Common myeloid progenitor, CD34-positive (primary cell): ENCODE measurements around the gene PRRG4.
"Not testable (repeated sequence)": the region's sequence is repeated elsewhere in the genome, so short reads cannot be mapped to it uniquely, and the experiment has no call there.

ENCODE experiments used
- CTCF ChIA-PET: fragments of 350-600 bp; sonication (Branson Sonifier 250); formaldehyde crosslinking; loops from one replicate; lab custom pipeline; 2021; ENCODE audit warnings: antibody characterized with exemption; lab: Charles Lee
- POLR2A ChIA-PET: fragments of 350-600 bp; sonication (Branson Sonifier 250); formaldehyde crosslinking; loops from one replicate; lab custom pipeline; 2021; ENCODE audit warnings: antibody characterized with exemption; lab: Charles Lee
- DNase-seq, 3 donors: peaks; one replicate each; pipeline versions ENCODE4 v3.0.0 to v3.0.0-alpha.2; 2013
- H3K27ac ChIP-seq, 2 experiments: 1 replicate in 1 of 2; 2 replicates in 1 of 2; pipeline ENCODE4 v1.7.0; 2013; ENCODE audit warnings: inconsistent platforms in 2 of 2, low read length in 2 of 2, mild to moderate bottlenecking in 2 of 2, low read depth in 1 of 2, moderate library complexity in 1 of 2; ENCODE audit not compliant: severe bottlenecking in 2 of 2, insufficient read depth in 1 of 2, poor library complexity in 1 of 2
- H3K27me3 ChIP-seq, 5 experiments: replicated peaks in 2 of 5; 1 replicate in 3 of 5; 2 replicates in 2 of 5; pipeline versions ENCODE4 v1.6.1 to v1.7.0; 2013; ENCODE audit warnings: low read length in 4 of 5, mild to moderate bottlenecking in 2 of 5, moderate library complexity in 2 of 5, inconsistent platforms in 1 of 5; ENCODE audit not compliant: insufficient read depth in 5 of 5, control insufficient read depth in 4 of 5
- H3K36me3 ChIP-seq, 4 experiments: 1 replicate in 2 of 4; 2 replicates in 2 of 4; pipeline versions ENCODE4 v1.6.1 to v1.7.0; 2013; ENCODE audit warnings: low read length in 3 of 4, control low read depth in 1 of 4, mild to moderate bottlenecking in 1 of 4; ENCODE audit not compliant: control insufficient read depth in 4 of 4, insufficient read depth in 4 of 4
- H3K4me1 ChIP-seq, 4 experiments: 1 replicate in 3 of 4; 2 replicates in 1 of 4; pipeline versions ENCODE4 v1.6.1 to v1.7.1; 2013; ENCODE audit warnings: low read length in 3 of 4, mild to moderate bottlenecking in 3 of 4, control low read depth in 1 of 4, inconsistent platforms in 1 of 4, moderate library complexity in 1 of 4; ENCODE audit not compliant: control insufficient read depth in 4 of 4, insufficient read depth in 4 of 4; ENCODE audit errors: control extremely low read depth in 1 of 4
- H3K4me3 ChIP-seq, 7 experiments: 1 replicate in 4 of 7; 2 replicates in 3 of 7; pipeline versions ENCODE4 v1.5.1 to v1.7.0; 2013; ENCODE audit warnings: mild to moderate bottlenecking in 7 of 7, low read length in 6 of 7, moderate library complexity in 6 of 7, inconsistent platforms in 2 of 7, low read depth in 2 of 7, control low read depth in 1 of 7; ENCODE audit not compliant: insufficient read depth in 4 of 7, control insufficient read depth in 1 of 7; ENCODE audit errors: extremely low read depth in 1 of 7
- H3K9me3 ChIP-seq, 5 experiments: 1 replicate in 4 of 5; 2 replicates in 1 of 5; pipeline versions ENCODE4 v1.6.1 to v1.7.1; 2013; ENCODE audit warnings: low read length in 4 of 5, mild to moderate bottlenecking in 2 of 5, inconsistent platforms in 1 of 5, low read depth in 1 of 5, moderate library complexity in 1 of 5; ENCODE audit not compliant: control insufficient read depth in 4 of 5, insufficient read depth in 2 of 5; ENCODE audit errors: control extremely low read depth in 1 of 5
- WGBS: methylation state at CpG from one replicate; pipeline ENCODE4 v1.1.5; 2013; ENCODE audit not compliant: insufficient coverage; 5-methylcytosine and 5-hydroxymethylcytosine counted together

The PRRG4 gene

DNA sequence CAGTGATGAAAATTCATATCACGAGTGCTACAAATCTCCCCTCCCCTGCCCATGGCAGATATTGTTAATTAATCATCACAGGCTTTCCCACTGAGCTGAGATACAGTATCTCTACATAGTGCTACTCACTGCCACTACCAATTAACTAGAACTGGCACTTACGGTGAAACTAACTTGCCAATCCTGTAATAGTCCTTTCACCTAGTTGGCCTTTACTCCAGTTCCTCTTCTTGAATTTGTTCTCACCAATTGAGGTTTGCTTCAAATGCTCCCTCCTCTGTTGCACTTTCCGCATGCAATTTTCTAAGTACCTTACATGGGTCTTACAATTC lies 11.9 kb upstream of the PRRG4 start:
- no peak overlapping the region for H3K4me3 ChIP-seq
- ChIA-PET CTCF (no interaction called here), POLR2A (no interaction called here)
- WGBS = 100% methylated on average over 2 of the region's 3 CpGs
- DNase-seq = no peak
- no peaks in the 10 kb centered on the region for H3K27me3 ChIP-seq
- H3K36me3 ChIP-seq = no peaks in the 10 kb centered on the region
- peaks cover 0 to 3% (median 0%) of the 10 kb centered on the region in 4 experiments for H3K4me1 ChIP-seq
- no peaks in the 10 kb centered on the region for H3K9me3 ChIP-seq
- H3K27ac ChIP-seq = no peak overlapping the region

DNA sequence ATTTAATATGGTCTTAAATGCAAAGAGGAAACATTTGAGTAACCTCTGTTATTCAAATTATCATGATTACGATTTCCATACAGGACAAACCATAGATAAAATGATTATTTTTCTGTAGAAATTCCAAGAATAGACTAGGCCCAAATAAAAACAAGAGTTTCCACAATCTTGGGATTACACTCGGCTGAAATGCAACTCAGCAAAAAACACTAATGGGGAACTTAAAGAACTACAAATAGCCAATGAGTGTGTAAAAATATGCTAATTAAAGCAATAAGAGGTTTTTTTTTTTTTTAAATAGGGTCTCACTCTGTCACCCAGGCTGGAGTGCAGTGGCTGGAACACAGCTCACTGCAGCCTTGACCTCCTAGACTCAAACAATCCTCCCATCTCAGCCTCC lies 10.5 kb upstream of the PRRG4 start:
- H3K27me3 ChIP-seq = no peaks in the 10 kb centered on the region
- peaks cover 0 to 3% (median 0%) of the 10 kb centered on the region in 4 experiments for H3K4me1 ChIP-seq
- no peak overlapping the region for H3K4me3 ChIP-seq
- no peak overlapping the region for H3K27ac ChIP-seq
- POLR2A ChIA-PET = no interaction called here
- WGBS = no CpG with 5 or more reads among the region's 2 CpGs
- DNase-seq = no peak
- H3K36me3 ChIP-seq = no peaks in the 10 kb centered on the region
- CTCF ChIA-PET = no interaction called here
- no peaks in the 10 kb centered on the region for H3K9me3 ChIP-seq

GRCh38 chr11:32820497-32820896 lies 9.2 kb upstream of the PRRG4 start:
- Histone ChIP-seq H3K9me3 (no peaks in the 10 kb centered on the region), H3K27me3 (no peaks in the 10 kb centered on the region), H3K27ac (no peak overlapping the region), H3K4me1 (peaks cover 0 to 3% (median 0%) of the 10 kb centered on the region in 4 experiments), H3K4me3 (no peak overlapping the region), H3K36me3 (no peaks in the 10 kb centered on the region)
- DNase-seq = no peak
- POLR2A ChIA-PET = no interaction called here
- CTCF ChIA-PET = no interaction called here

- ChIA-PET CTCF (no interaction called here), POLR2A (interaction anchor here (0.6 kb wide), 1 partner anchor 115 kb away, joined by 3 read pairs; no protein-coding TSS in a partner anchor)
- no peak overlapping the region for H3K4me3 ChIP-seq
- peaks cover 0 to 3% (median 0%) of the 10 kb centered on the region in 4 experiments for H3K4me1 ChIP-seq
- H3K9me3 ChIP-seq = no peaks in the 10 kb centered on the region
- no peak overlapping the region for H3K27ac ChIP-seq
- H3K36me3 ChIP-seq = no peaks in the 10 kb centered on the region
- DNase-seq = no peak
- no peaks in the 10 kb centered on the region for H3K27me3 ChIP-seq
These were observed 8.2 kb upstream of the PRRG4 start for GRCh38 chr11:32821517-32821916.

DNA sequence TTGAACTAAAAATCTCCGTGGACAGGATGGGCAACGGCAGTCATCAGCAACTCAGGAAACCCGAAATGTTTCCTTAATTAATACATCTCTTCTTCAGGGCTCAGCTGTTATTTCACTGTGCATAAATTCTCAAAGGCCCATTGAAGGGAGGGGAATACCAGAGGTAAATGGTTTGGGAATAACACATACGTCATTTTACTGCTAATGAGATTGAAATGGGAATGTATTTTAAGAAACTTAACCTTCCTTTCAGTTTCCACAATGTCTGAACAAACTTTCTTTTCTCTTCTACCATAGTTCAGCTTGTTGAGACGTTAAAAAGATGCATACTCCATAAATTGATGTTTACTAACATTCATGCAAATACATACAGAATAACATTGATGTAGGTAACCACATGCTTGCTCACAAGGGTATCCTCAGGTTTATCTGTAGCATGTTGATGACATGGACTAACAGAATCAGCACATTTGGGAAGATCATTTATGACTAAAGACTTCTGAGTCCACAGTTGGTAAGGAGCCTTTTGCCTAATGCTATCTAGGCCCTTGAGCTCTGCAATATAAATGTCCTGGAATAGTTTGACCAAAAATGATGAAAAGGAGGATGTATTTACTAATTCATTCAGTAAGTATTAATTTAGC lies 7.7 kb upstream of the PRRG4 start:
- no peak for DNase-seq
- H3K27ac ChIP-seq = no peak overlapping the region
- H3K27me3 ChIP-seq = no peaks in the 10 kb centered on the region
- CTCF ChIA-PET = no interaction called here
- no CpG with 5 or more reads among the region's 5 CpGs for WGBS
- H3K4me3 ChIP-seq = no peak overlapping the region
- no peaks in the 10 kb centered on the region for H3K36me3 ChIP-seq
- H3K9me3 ChIP-seq = no peaks in the 10 kb centered on the region
- POLR2A ChIA-PET = interaction anchor here (0.6 kb wide), 1 partner anchor 114 kb away, joined by 3 read pairs; no protein-coding TSS in a partner anchor
- H3K4me1 ChIP-seq = peaks cover 0 to 3% (median 0%) of the 10 kb centered on the region in 4 experiments

DNA sequence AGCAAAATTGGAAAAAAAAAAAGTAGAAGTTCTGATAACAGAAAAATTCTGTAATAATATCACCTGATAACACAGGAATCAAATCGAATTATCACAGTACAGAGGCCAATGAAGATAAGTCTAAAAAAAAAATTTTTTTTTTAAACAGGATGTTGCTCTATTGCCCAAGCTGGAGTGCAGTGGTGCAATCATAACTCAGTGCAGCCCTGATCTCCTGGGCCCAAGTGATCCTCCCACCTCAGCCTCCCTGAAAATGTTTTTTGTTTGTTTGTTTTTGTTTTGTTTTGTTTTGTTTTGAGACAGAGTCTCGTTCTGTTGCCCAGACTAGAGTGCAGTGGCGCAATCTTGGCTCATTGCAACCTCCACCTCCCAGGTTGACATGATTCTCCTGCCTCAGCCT lies 6.1 kb upstream of the PRRG4 start:
- H3K9me3 ChIP-seq, H3K27ac ChIP-seq, H3K4me3 ChIP-seq, DNase-seq, H3K4me1 ChIP-seq, H3K36me3 ChIP-seq, CTCF ChIA-PET, H3K27me3 ChIP-seq, POLR2A ChIA-PET: not testable (repeated sequence)
- WGBS = 83% methylated on average over 1 of the region's 3 CpGs

DNA sequence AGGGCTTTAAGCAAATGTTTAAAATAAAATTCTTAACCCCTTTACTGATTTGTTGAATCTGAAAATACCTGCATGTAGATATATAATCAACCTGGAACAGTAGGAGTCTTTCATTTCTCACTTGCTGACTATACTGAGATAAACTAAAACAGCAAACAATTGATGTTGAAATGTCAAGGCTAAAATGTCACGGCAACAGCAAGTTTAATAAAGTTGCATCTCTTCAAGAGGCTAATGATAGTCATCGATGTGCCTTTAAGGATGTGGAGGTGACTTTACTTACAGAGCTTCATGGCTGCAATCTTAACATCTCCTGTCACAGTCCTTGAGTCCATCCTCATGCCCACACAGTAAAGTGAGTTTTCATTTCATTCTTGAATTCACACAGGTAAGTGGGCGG lies 3.6 kb upstream of the PRRG4 start:
- Histone ChIP-seq H3K4me3 (no peak overlapping the region), H3K36me3 (no peaks in the 10 kb centered on the region), H3K9me3 (no peaks in the 10 kb centered on the region), H3K27ac (no peak overlapping the region), H3K4me1 (peaks cover 6 to 18% (median 13%) of the 10 kb centered on the region in 4 experiments), H3K27me3 (no peaks in the 10 kb centered on the region)
- ChIA-PET POLR2A (interaction anchor here (0.7 kb wide), 1 partner anchor 48 kb away, joined by 3 read pairs; no protein-coding TSS in a partner anchor), CTCF (no interaction called here)
- 94% methylated on average over 2 of the region's 3 CpGs for WGBS
- no peak for DNase-seq
